ENCODE measurements around the gene FGF22.
"Not testable (repeated sequence)": the region's sequence is repeated elsewhere in the genome, so short reads cannot be mapped to it uniquely, and the experiment has no call there.

The FGF22 gene

DNA sequence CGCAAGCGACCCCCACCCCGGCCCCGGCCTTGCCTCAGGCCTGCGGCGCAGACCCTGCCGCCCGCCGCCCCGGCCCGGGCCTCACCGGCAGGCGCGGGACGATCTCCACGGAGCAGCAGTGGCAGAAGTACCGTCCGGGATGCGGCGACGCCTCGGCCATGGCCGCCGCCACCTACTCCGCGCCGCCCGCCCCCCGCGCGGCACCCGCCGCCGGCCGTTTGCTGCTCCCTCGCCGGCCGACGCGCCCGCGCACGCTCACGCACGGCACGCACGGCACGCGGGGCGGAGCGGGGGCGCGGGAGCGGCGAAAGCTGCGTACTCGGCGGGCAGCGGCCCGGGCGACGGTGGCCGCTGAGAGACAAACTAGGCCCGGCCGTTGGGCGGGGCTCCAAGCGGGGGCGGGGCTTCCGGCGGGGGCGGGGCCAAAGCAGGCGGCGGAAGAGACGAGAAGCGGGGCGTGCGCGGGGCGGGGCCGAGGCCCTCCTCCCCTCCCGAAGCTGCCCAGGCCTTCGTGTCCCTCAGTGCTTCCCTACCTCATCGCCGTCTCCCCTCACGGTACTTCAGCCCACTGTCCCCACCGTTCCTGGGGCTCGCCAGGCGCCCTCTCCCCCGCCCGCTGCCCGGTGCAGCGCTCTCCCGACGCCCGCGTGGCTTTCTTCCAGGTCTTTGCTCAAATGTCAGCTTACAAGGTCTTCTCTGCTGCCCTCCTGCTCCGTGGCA, 23.4 kb downstream of the FGF22 start, which contains the start of gene RNF126:
Gene RNF126 (minus strand): TSS at position 253 of the 720 bp plus-strand sequence. CDS start 93 bp downstream, at position 160.
- DNase-seq (ENCODE audit: low read depth), result peak; percentile 93
- TF ChIP-seq, protein P1, sequence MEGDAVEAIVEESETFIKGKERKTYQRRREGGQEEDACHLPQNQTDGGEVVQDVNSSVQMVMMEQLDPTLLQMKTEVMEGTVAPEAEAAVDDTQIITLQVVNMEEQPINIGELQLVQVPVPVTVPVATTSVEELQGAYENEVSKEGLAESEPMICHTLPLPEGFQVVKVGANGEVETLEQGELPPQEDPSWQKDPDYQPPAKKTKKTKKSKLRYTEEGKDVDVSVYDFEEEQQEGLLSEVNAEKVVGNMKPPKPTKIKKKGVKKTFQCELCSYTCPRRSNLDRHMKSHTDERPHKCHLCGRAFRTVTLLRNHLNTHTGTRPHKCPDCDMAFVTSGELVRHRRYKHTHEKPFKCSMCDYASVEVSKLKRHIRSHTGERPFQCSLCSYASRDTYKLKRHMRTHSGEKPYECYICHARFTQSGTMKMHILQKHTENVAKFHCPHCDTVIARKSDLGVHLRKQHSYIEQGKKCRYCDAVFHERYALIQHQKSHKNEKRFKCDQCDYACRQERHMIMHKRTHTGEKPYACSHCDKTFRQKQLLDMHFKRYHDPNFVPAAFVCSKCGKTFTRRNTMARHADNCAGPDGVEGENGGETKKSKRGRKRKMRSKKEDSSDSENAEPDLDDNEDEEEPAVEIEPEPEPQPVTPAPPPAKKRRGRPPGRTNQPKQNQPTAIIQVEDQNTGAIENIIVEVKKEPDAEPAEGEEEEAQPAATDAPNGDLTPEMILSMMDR (IDR thresholded peaks at IDR 0.05; ENCODE audit: insufficient read depth, low read depth, low read length, missing control alignments), result no peak
- H3K4me3 ChIP-seq (ENCODE audit: low read length), result peak within 1 kb of the TSS; percentile 81

DNA sequence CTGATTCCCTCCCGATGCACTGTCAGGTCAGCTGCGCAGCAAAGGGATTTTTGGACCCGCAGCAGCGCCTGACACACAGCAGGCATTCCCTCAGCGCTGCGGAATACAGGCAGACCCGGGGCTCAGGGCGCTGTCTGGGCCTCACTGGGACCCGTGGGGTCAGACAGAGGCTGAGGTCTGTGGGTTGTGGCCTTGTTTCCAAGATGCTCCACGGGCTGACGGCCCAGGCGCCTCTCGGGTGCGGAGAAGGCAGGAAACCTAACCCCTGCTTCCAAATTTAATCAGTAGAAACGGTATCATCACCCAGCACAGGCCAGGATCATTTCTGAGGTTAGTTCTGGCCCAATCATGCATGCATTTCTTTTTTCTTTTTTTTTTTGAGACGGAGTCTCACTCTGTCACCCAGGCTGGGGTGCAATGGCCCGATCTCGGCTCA, 24.0 kb downstream of the FGF22 start:
- H3K4me3 ChIP-seq (ENCODE audit: low read length), result peak overlapping the region; percentile 52
- TF ChIP-seq, protein P1 (IDR thresholded peaks at IDR 0.05; ENCODE audit: insufficient read depth, low read depth, low read length, missing control alignments), result no peak
- DNase-seq (ENCODE audit: low read depth), result no peak

DNA sequence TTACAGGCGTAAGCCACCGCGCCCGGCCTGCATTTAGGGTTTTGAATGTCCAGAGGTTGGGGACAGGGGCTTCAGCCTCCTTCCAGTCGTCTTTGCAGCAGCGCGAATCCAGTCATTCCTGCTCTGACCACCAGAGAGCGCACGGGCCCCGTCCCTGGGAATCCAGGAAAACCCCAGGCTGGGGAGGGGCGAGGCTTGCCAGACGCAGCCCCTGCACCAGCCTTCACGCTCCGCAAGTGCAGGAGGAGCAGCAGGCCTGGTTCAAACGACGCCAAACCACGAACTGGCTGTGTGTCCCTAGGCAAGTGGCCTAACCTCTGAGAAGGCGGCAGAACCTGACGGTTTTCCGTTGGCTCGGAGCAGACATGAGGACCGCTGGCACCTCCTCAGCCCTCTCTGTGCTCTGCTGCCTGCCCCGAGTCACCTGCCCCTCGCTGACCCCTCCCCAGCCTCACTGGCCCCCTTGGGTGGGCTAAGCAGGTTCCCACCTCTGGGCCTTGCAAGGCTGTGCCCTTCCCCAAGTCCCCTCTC, 25.3 kb downstream of the FGF22 start:
- TF ChIP-seq, protein P1 (IDR thresholded peaks at IDR 0.05; ENCODE audit: insufficient read depth, low read depth, low read length, missing control alignments), result peak; percentile 92
- peak; percentile 75 for DNase-seq (ENCODE audit: low read depth)
- H3K4me3 ChIP-seq (ENCODE audit: low read length), result peak overlapping the region; percentile 1

DNA sequence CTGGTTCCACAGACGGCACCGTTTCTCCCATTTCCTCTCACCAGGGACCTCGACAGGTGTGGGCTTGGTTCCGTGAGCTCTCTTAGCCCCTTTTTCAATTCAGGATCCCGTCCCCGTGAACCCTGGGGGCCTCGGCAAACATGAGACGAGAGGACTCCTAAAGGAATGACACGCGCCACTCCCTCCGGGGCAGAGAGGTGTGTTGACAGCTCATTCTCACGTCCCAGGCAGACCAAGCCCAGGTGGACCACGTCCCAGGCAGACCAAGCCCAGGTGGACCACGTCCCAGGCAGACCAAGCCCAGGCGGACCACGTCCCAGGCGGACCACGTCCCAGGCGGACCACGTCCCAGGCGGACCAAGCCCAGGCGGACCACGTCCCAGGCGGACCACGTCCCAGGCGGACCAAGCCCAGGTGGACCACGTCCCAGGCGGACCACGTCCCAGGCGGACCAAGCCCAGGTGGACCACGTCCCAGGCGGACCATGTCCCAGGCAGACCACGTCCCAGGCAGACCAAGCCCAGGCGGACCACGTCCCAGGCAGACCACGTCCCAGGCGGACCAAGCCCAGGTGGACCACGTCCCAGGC, 27.4 kb downstream of the FGF22 start:
- H3K4me3 ChIP-seq (ENCODE audit: low read length); DNase-seq (ENCODE audit: low read depth): not testable (repeated sequence)

DNA sequence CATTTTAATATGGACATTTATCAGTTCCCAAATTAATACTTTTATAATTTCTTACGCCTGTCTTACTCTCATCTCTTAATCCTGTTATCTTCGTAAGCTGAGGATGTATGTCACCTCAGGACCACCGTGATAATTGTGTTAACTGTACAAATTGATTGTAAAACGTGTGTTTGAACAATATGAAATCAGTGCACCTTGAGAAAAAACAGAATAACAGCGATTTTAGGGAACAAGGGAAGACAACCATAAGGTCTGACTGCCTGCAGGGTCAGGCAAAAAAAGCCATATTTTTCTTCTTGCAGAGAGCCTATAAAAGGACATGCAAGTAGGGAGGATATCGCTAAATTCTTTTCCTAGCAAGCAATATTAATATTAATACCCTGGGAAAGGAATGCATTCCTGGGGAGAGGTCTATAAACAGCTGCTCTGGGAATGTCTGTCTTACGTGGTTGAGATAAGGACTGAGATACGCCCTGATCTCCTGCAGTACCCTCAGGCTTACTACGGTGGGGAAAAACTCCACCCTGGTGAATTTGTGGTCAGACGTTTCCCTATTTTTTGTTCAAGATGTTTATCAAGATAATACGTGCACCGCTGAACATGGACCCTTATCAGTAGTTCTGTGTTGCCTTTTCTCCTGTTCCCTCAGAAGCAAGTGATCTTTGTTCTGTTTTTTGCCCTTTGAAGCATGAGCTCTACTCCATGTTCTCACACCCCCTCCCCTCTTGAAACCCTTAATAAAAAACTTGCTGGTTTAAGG, 29.2 kb downstream of the FGF22 start:
- H3K4me3 ChIP-seq (ENCODE audit: low read length); DNase-seq (ENCODE audit: low read depth): not testable (repeated sequence)

DNA sequence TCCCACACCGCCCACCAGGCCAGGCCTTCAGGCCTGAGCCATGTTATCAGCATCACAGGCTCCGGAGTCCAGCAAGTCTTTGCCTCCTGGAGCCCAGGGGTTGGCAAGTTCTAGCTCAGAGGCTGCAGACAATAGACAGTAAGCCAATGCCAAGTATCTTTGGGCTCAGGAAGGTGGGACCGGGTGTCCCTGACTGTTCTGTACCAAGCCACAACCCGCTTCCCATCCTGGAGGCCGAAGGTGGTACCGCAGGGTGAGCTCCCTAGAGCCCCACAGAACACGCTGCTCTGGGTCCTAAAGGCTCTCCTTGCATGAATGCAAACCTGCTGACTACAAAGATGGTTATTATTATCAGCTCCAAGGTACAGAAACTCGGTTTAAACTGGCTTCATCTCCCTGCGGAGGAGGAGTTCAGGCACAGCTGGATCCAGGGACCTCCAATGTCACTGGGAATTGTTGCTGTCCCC, 31.0 kb downstream of the FGF22 start:
- DNase-seq (ENCODE audit: low read depth), result no peak
- TF ChIP-seq, protein P1 (IDR thresholded peaks at IDR 0.05; ENCODE audit: insufficient read depth, low read depth, low read length, missing control alignments), result peak; percentile 13
- H3K4me3 ChIP-seq (ENCODE audit: low read length), result no peak overlapping the region

DNA sequence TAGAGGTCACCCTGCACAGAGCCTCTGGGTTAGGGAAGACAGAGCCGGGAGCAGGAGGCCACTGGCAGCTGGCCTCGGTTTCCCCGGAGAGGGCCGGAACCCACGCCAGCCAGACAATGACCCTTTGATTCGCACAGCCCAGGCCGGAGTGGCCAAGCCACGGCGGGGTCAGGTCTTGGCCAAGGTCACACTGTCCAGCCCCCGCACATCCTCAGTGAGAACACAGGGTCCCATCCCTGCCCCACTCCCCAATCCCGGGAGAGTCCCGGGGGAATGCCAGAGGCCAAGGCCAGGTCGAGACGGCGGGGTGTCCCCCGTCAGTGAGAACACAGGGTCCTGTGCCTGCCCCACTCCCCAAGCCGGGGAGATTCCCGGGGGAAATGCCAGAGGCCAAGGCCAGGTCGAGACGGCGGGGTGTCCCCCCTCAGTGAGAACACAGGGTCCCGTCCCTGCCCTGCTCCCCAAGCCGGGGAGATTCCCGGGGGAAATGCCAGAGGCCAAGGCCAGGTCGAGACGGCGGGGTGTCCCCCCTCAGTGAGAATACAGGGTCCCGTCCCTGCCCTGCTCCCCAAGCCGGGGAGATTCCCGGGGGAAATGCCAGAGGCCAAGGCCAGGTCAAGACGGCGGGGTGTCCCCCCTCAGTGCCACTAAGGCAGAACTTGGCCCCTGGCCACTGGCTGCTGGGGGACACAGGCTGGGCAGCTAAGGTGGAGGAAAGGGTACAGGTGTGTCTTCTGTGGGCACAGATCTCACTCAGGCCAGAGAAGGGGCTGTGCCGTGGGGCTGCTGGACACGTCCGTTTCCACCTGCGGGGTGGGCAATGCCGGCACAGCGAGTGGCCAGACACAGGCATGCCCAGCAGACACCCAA, 34.8 kb downstream of the FGF22 start:
- DNase-seq (ENCODE audit: low read depth), result no peak
- H3K4me3 ChIP-seq (ENCODE audit: low read length), result no peak overlapping the region
- TF ChIP-seq, protein P1 (IDR thresholded peaks at IDR 0.05; ENCODE audit: insufficient read depth, low read depth, low read length, missing control alignments), result no peak

All from epithelial cell of esophagus (primary cell).